HepG2 (cell line): Measurements from ENCODE around the gene CNTN4. TPM values are rescaled to one million over a fixed set of nuclear protein-coding genes. Genes with fewer than 3 reads are reported as not detected.

ENCODE experiments used
- ATAC-seq: fragments of 200-7000 bp; cut with Tn5 transposase; 3 replicates; pipeline ENCODE4 v1.9.1; 2020; ENCODE audit warnings: mild to moderate bottlenecking, moderate library complexity
- BruUV-seq: library from RNA; stranded (reverse); fragments of 400-500 nt; replicated peaks from 2 replicates; lab custom pipeline; 2021; lab: Mats Ljungman, UMichigan
- CTCF ChIA-PET: fragments of 300-600 bp; formaldehyde crosslinking; extraction: SDS; loops from one replicate; lab custom pipeline; 2021; ENCODE audit warnings: low total read pairs, inconsistent platforms, low intra/inter-chr PET ratio; lab: Yijun Ruan, JAX
- POLR2A ChIA-PET: fragments of 350-600 bp; sonication (Branson Sonifier 250); formaldehyde crosslinking; loops from one replicate; lab custom pipeline; 2020; ENCODE audit warnings: antibody characterized with exemption, inconsistent platforms; lab: Yijun Ruan, JAX
- DNase-seq: peaks from one replicate; pipeline ENCODE4 v3.0.0-alpha.2; 2015; ENCODE audit warnings: low spot score
- FAIRE-seq: peaks from 3 replicates; lab custom pipeline; 2011; peaks lifted over from hg19 to GRCh38; lab: Jason Lieb, UNC
- H2AFZ ChIP-seq: one replicate; pipeline ENCODE4 v1.6.1; 2011; ENCODE audit warnings: low read length, inconsistent platforms
- H3K27ac ChIP-seq: fragments of 300-600 bp; 3 replicates; pipeline ENCODE4 v1.8.0; 2011; ENCODE audit warnings: mixed run types, mild to moderate bottlenecking, mixed read lengths, low read length, inconsistent platforms; ENCODE audit not compliant: insufficient read depth; ENCODE audit errors: extremely low read length
- H3K27me3 ChIP-seq, 2 experiments: fragments of 200-600 bp in 1 of 2; 2 replicates in 1 of 2; 3 replicates in 1 of 2; pipeline versions ENCODE4 v1.6.0 to v1.8.0; 2011; ENCODE audit warnings: low read length in 2 of 2, mild to moderate bottlenecking in 2 of 2, moderate library complexity in 2 of 2, inconsistent platforms in 1 of 2; ENCODE audit not compliant: insufficient read depth in 2 of 2, control insufficient read depth in 1 of 2
- H3K36me3 ChIP-seq, 2 experiments: fragments of 200-600 bp in 1 of 2; replicated peaks in 1 of 2; 2 replicates in 1 of 2; 3 replicates in 1 of 2; pipeline versions ENCODE4 v1.5.1 to v1.8.0; 2011; ENCODE audit warnings: low read length in 2 of 2, inconsistent platforms in 1 of 2; ENCODE audit not compliant: insufficient read depth in 2 of 2, control insufficient read depth in 1 of 2
- H3K4me1 ChIP-seq: 2 replicates; pipeline ENCODE4 v1.5.1; 2012; ENCODE audit warnings: low read length, inconsistent platforms; ENCODE audit not compliant: insufficient read depth
- H3K4me2 ChIP-seq: 2 replicates; pipeline ENCODE4 v1.6.0; 2011; ENCODE audit warnings: low read depth, low read length, inconsistent platforms
- H3K4me3 ChIP-seq, 3 experiments: fragments of 200-600 bp in 1 of 3; sonication (generic), shearing (Covaris generic) in 1 of 3; replicated peaks in 1 of 3; 2 replicates each; pipeline ENCODE4 v1.5.1; 2011 to 2016; ENCODE audit warnings: low read length in 3 of 3, inconsistent platforms in 2 of 3, low read depth in 2 of 3, mild to moderate bottlenecking in 2 of 3, control low read depth in 1 of 3, mixed read lengths in 1 of 3; ENCODE audit not compliant: insufficient read depth in 1 of 3
- H3K79me2 ChIP-seq: one replicate; pipeline ENCODE4 v1.6.1; 2011; ENCODE audit warnings: low read length, inconsistent platforms; ENCODE audit not compliant: insufficient read depth
- H3K9ac ChIP-seq: 2 replicates; pipeline ENCODE4 v1.6.0; 2011; ENCODE audit warnings: mild to moderate bottlenecking, low read depth, low read length, inconsistent platforms; ENCODE audit not compliant: insufficient read depth
- H3K9me3 ChIP-seq: 2 replicates; pipeline ENCODE4 v1.5.1; 2012; ENCODE audit warnings: mild to moderate bottlenecking, low read length
- H4K20me1 ChIP-seq: 2 replicates; pipeline ENCODE4 v1.6.0; 2011; ENCODE audit warnings: inconsistent platforms, mild to moderate bottlenecking, low read length, moderate library complexity; ENCODE audit not compliant: insufficient read depth
- CBFB ChIP-seq: sonication (generic); formaldehyde crosslinking; IDR thresholded peaks from 2 replicates; pipeline ENCODE4 v1.4.0; 2020; ENCODE audit warnings: missing genetic modification reagents
- GABPB1 ChIP-seq: IDR thresholded peaks from 2 replicates; pipeline ENCODE4 v1.6.1; 2016; ENCODE audit warnings: mild to moderate bottlenecking, missing genetic modification reagents, moderate library complexity, missing compliant biosample characterization
- ZNF253 ChIP-seq: sonication (generic); formaldehyde crosslinking; IDR thresholded peaks from 2 replicates; pipeline ENCODE4 v1.8.0; 2022; ENCODE audit warnings: mild to moderate bottlenecking, missing genetic modification reagents, borderline replicate concordance
- ZNF598 ChIP-seq: sonication (generic); formaldehyde crosslinking; IDR thresholded peaks from 2 replicates; pipeline ENCODE4 v1.5.1; 2020; ENCODE audit warnings: mild to moderate bottlenecking, missing genetic modification reagents, borderline replicate concordance
- ZNF652 ChIP-seq: IDR thresholded peaks from 2 replicates; pipeline ENCODE4 v1.6.1; 2016; ENCODE audit warnings: low read depth, borderline replicate concordance
- WGBS: methylation state at CpG from one replicate; pipeline ENCODE4 v1.1.6; 2017; ENCODE audit warnings: low lambda C conversion rate; 5-methylcytosine and 5-hydroxymethylcytosine counted together
- in situ Hi-C: cut with HindIII; loops from 2 replicates; pipeline ENCODE4 v1.10.0; 2017; ENCODE audit warnings: low pct_unique_long_range_greater_than_20kb; ENCODE audit not compliant: extremely low pct_ligation_motif_present
- intact Hi-C: fragments of 100-400 bp; cut with micrococcal nuclease; formaldehyde crosslinking; loops from one replicate; pipeline ENCODE4 v1.10.0; 2022; ENCODE audit not compliant: unreplicated experiment
- polyA plus RNA-seq, 8 experiments: library from polyadenylated mRNA; depleted of rRNA in 3 of 8; stranded (reverse) in 7 of 8; unstranded in 1 of 8; fragments of >200 nt; fragmentation: Illumina TruSeq in 4 of 8; extraction: Trizol in 4 of 8; gene quantifications; 2 replicates each; pipeline versions ENCODE4 v1.2.1 to v1.2.3, GENCODE V29; 2011 to 2016; ENCODE audit warnings: low read depth in 4 of 8, missing spikeins in 1 of 8, mixed read lengths in 1 of 8; ENCODE audit not compliant: insufficient read depth in 1 of 8
- total RNA-seq, 5 experiments: library from RNA; depleted of rRNA; stranded (reverse); fragments of >200 nt; fragmentation: Illumina TruSeq; extraction: Trizol; gene quantifications; 2 replicates each; pipeline ENCODE4 v1.2.3, GENCODE V29; 2016; ENCODE audit warnings: low read depth in 1 of 5
- TF ChIP-seq, protein P1 (sequence below): sonication (generic); formaldehyde crosslinking; IDR thresholded peaks from 2 replicates; pipeline ENCODE4 v1.5.0; 2020; ENCODE audit warnings: missing genetic modification reagents
- TF ChIP-seq, protein P2 (sequence below): sonication (generic); formaldehyde crosslinking; IDR thresholded peaks from 2 replicates; pipeline ENCODE4 v1.5.1; 2020; ENCODE audit warnings: mild to moderate bottlenecking, missing genetic modification reagents, borderline replicate concordance
- TF ChIP-seq, protein P3 (sequence below): sonication (generic); formaldehyde crosslinking; IDR thresholded peaks from 2 replicates; pipeline ENCODE4 v1.4.0; 2020; ENCODE audit warnings: mild to moderate bottlenecking, missing genetic modification reagents

The CNTN4 gene
- total and polyA plus RNA-seq, 2 of the 13 experiments (the other 11 are each of a cell fraction or from before 2014, with no cell fraction given): 0.01 to 0.13 TPM

DNA sequence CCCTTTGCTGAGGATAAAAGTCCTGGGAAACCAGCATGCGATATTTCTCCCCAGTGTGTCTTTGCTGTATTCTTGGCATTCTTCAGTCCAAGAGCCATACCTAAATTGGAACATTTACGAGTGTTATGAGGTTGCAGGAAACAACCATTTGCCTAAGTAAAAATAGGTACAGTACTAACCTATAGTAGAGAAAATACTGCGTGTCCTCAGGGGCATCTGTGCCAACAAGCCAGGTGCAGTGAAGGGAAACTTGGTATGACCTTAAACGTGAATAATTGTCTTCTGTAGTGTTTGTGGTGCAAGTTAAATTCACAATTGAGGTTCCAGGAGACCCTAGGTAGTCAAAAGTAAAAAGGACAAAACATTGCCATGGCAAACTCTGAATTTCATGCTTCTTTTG is 999.3 kb downstream of the CNTN4 start (continued):
- TF ChIP-seq, protein P1, sequence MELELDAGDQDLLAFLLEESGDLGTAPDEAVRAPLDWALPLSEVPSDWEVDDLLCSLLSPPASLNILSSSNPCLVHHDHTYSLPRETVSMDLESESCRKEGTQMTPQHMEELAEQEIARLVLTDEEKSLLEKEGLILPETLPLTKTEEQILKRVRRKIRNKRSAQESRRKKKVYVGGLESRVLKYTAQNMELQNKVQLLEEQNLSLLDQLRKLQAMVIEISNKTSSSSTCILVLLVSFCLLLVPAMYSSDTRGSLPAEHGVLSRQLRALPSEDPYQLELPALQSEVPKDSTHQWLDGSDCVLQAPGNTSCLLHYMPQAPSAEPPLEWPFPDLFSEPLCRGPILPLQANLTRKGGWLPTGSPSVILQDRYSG: no peak
- TF ChIP-seq ZNF652 (CRISPR knock-in tag) (no peak), ZNF598 (CRISPR knock-in tag) (no peak), CBFB (CRISPR knock-in tag) (no peak)
- TF ChIP-seq, protein P2, sequence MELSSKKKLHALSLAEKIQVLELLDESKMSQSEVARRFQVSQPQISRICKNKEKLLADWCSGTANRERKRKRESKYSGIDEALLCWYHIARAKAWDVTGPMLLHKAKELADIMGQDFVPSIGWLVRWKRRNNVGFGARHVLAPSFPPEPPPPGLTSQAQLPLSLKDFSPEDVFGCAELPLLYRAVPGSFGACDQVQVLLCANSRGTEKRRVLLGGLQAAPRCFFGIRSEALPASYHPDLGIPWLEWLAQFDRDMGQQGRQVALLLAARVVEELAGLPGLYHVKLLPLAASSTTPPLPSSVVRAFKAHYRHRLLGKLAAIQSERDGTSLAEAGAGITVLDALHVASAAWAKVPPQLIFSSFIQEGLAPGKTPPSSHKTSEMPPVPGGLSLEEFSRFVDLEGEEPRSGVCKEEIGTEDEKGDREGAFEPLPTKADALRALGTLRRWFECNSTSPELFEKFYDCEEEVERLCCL: no peak

DNA sequence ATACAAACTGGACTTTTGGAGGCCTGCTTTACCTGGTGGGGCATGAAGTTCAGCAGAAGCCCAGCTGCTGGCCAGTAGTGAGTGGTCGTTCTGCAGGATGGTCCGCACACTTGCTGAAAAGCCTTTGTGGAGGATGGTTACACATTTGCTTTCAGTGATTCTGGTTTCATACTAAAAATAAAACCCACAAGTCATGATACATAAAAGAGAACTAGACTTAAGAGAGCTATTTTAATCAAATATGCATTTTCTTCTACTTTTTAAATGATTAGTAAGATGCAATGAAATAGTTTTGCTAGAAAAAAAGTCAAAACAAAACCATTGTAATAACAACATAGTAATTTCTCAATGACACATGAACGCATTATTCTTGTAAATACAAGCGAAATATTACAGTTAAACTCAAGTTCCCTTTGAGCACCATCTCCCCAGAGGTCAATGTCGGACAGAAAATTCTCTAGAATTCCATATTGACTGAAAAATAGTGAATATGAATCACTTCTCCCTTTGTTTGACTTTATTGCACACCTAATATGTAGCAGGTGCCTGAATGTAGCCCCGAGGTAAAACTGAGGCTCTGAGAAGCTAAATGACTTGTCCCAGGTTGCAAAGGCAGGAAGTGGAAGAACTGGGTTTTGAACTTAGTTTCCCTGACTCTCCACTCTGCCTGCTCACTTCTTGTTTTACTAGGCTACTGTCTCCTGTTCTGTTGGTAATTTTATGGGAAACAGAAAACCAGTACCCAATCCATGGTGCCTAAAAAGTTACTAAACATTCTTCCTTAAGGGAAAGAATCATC is 1003.2 kb downstream of the CNTN4 start:
- POLR2A ChIA-PET: no interaction called here
- intact Hi-C loops: no loop called here
- no peaks in the 10 kb centered on the region for H3K36me3 ChIP-seq
- no peaks in the 10 kb centered on the region for H4K20me1 ChIP-seq
- H3K27ac ChIP-seq: no peak overlapping the region
- peaks cover 0 to 5% of the 10 kb centered on the region in 2 experiments; a peak in 1 of 5 replicates for H3K27me3 ChIP-seq
- H3K79me2 ChIP-seq: no peaks in the 10 kb centered on the region
- H3K9ac ChIP-seq: no peak overlapping the region
- in situ Hi-C loops: no loop called here
- no peak overlapping the region for H3K4me2 ChIP-seq
- H3K4me1 ChIP-seq: no peaks in the 10 kb centered on the region
- WGBS: 33% methylated on average over 6 of the region's 6 CpGs
- CTCF ChIA-PET: no interaction called here
- no TSS peak for BruUV-seq
- H2AFZ ChIP-seq: no peak overlapping the region
- H3K4me3 ChIP-seq: no peak overlapping the region
- no peak for ATAC-seq
- H3K9me3 ChIP-seq: no peaks in the 10 kb centered on the region
- DNase-seq: no peak
- TF ChIP-seq, protein P3, sequence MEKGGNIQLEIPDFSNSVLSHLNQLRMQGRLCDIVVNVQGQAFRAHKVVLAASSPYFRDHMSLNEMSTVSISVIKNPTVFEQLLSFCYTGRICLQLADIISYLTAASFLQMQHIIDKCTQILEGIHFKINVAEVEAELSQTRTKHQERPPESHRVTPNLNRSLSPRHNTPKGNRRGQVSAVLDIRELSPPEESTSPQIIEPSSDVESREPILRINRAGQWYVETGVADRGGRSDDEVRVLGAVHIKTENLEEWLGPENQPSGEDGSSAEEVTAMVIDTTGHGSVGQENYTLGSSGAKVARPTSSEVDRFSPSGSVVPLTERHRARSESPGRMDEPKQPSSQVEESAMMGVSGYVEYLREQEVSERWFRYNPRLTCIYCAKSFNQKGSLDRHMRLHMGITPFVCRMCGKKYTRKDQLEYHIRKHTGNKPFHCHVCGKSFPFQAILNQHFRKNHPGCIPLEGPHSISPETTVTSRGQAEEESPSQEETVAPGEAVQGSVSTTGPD (CRISPR knock-in tag): no peak
- TF ChIP-seq GABPB1 (CRISPR knock-in tag) (no peak), ZNF253 (CRISPR knock-in tag) (no peak)
- no peak for FAIRE-seq
